ENCODE data around the gene ASB5. TPM values are rescaled to one million over a fixed set of nuclear protein-coding genes. Genes with fewer than 3 reads are reported as not detected.

ASB5 gene
- total and polyA plus RNA-seq, 10 of the 15 experiments (the other 5 are each of a cell fraction or from before 2014, with no cell fraction given) = not detected

DNA sequence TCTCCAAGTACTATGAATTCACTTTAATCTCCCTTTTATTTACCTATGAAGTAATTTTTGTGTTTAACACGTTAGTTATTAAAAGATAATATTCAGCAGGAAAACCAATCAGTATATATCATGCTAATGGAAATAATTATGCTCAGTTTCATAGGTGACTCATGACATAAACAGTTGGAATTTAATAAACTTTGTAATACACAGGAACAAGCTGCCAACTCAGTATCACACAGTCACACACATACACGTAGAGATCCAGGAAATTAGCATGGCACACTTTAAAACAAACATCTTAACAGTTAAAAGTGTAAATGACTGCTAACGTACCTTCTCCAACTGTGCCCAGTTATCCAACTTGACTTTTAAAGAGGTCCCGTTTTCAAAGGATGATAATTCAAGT is 75.9 kb downstream of the ASB5 start (continued):
- TF ChIP-seq ZNF217 (IDR thresholded peaks at IDR 0.05) = no peak

- CTCF ChIA-PET = no interaction called here
- Histone ChIP-seq H4K20me1 (ENCODE audit: control insufficient read depth, insufficient read depth) (no peaks in the 10 kb centered on the region), H3K79me2 (ENCODE audit: control insufficient read depth, insufficient read depth, low read length) (no peaks in the 10 kb centered on the region), H3K9ac (ENCODE audit: control insufficient read depth, insufficient read depth, low read length) (no peak overlapping the region), H3K4me2 (ENCODE audit: control insufficient read depth, insufficient read depth) (no peak overlapping the region), H3K27ac (ENCODE audit: control insufficient read depth, insufficient read depth) (no peak overlapping the region), H3K4me1 (ENCODE audit: control insufficient read depth, insufficient read depth, low read length) (peaks cover 12% of the 10 kb centered on the region), H2AFZ (ENCODE audit: control insufficient read depth, low read depth, low read length) (no peak overlapping the region), H3K36me3 (ENCODE audit: control insufficient read depth in 2 of 2, insufficient read depth in 2 of 2, low read length in 1 of 2) (no peaks in the 10 kb centered on the region), H3K4me3 (no peak overlapping the region), H3K9me3 (replicated peaks; ENCODE audit: control insufficient read depth, insufficient read depth, low read length) (no peaks in the 10 kb centered on the region), H3K27me3 (replicated peaks in 1 of 2; ENCODE audit: control insufficient read depth in 2 of 2, insufficient read depth in 2 of 2, low read length in 1 of 2) (peaks cover 0 to 1% of the 10 kb centered on the region in 2 experiments; a peak in 2 of 4 replicates)
- SMC1A ChIA-PET (ENCODE audit: uncharacterized antibody, unreplicated experiment) = no interaction called here
- no peak for ATAC-seq
- in situ Hi-C loops (cut with MboI) = no loop called here
- POLR2A ChIA-PET = no interaction called here
- TF ChIP-seq SP1 (IDR thresholded peaks at IDR 0.05; ENCODE audit: low read depth, low read length) (no peak), RAD51 (IDR thresholded peaks at IDR 0.05) (no peak)
- TF ChIP-seq, protein P1, sequence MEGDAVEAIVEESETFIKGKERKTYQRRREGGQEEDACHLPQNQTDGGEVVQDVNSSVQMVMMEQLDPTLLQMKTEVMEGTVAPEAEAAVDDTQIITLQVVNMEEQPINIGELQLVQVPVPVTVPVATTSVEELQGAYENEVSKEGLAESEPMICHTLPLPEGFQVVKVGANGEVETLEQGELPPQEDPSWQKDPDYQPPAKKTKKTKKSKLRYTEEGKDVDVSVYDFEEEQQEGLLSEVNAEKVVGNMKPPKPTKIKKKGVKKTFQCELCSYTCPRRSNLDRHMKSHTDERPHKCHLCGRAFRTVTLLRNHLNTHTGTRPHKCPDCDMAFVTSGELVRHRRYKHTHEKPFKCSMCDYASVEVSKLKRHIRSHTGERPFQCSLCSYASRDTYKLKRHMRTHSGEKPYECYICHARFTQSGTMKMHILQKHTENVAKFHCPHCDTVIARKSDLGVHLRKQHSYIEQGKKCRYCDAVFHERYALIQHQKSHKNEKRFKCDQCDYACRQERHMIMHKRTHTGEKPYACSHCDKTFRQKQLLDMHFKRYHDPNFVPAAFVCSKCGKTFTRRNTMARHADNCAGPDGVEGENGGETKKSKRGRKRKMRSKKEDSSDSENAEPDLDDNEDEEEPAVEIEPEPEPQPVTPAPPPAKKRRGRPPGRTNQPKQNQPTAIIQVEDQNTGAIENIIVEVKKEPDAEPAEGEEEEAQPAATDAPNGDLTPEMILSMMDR (IDR thresholded peaks at IDR 0.05 in 2 of 3, conservative IDR thresholded peaks at IDR 0.05 in 1 of 3; ENCODE audit: control insufficient read depth in 2 of 3, extremely low read depth in 1 of 3, insufficient read depth in 1 of 3, low read depth in 3 of 3, low read length in 3 of 3) = 0 out of 6 replicates have a peak, but pooled peaks of 1 of the 3 experiments have one; percentile 5
- no peak for DNase-seq (ENCODE audit: low read depth, low spot score)
- FAIRE-seq = no peak
- BruUV-seq (replicated peaks) = no TSS peak
- 10% methylated on average over 1 of the region's 1 CpG for WGBS (ENCODE audit: insufficient coverage, insufficient replicate concordance, low lambda C conversion rate, missing lambda C conversion rate)
- intact Hi-C loops (cut with micrococcal nuclease; ENCODE audit: unreplicated experiment) = no loop called here
- RAD21 ChIA-PET (ENCODE audit: unreplicated experiment) = no interaction called here
Observed at GRCh38 chr4:176191974-176192373, 77.0 kb downstream of the ASB5 start.
